SKM-1 (cell line): Measurements from ENCODE around the gene PTPN7.
"Not testable (repeated sequence)": the region's sequence is repeated elsewhere in the genome, so short reads cannot be mapped to it uniquely, and the experiment has no call there.

Source experiments
- DNase-seq: peaks from one replicate; lab custom pipeline; 2025; ENCODE audit not compliant: unreplicated experiment; lab: John Stamatoyannopoulos, UW

PTPN7 gene

GRCh38 chr1:202189918-202190715, 29.7 kb upstream of the PTPN7 start:
- DNase-seq = no peak

GRCh38 chr1:202189001-202189790, 28.8 kb upstream of the PTPN7 start:
- DNase-seq = peak; percentile 53

- no peak for DNase-seq
Measured at GRCh38 chr1:202187697-202188407, 27.4 kb upstream of the PTPN7 start.

- no peak for DNase-seq
Measured at GRCh38 chr1:202187041-202187671, 26.8 kb upstream of the PTPN7 start.

GRCh38 chr1:202186327-202186726, 25.9 kb upstream of the PTPN7 start:
- DNase-seq = no peak

GRCh38 chr1:202184750-202185460, 24.5 kb upstream of the PTPN7 start:
- DNase-seq = peak; percentile 84

- no peak for DNase-seq
Measured at GRCh38 chr1:202182040-202182877, 21.9 kb upstream of the PTPN7 start.

GRCh38 chr1:202181586-202181985, 21.2 kb upstream of the PTPN7 start:
- DNase-seq = no peak

- DNase-seq = not testable (repeated sequence)
Measured at GRCh38 chr1:202180751-202181139, 20.3 kb upstream of the PTPN7 start.

GRCh38 chr1:202179828-202180750, 19.7 kb upstream of the PTPN7 start:
- DNase-seq = no peak

GRCh38 chr1:202176949-202177927, 16.8 kb upstream of the PTPN7 start:
- no peak for DNase-seq

GRCh38 chr1:202173993-202174392, 13.6 kb upstream of the PTPN7 start:
- no peak for DNase-seq

GRCh38 chr1:202172015-202172355, 11.6 kb upstream of the PTPN7 start:
- DNase-seq = no peak

GRCh38 chr1:202171292-202172014, 11.1 kb upstream of the PTPN7 start:
- DNase-seq = no peak

- DNase-seq = no peak
Measured at GRCh38 chr1:202170726-202171125, 10.3 kb upstream of the PTPN7 start.

- no peak for DNase-seq
Measured at GRCh38 chr1:202168861-202169260, 8.5 kb upstream of the PTPN7 start.
